GM21717 (cell line): ENCODE measurements around the gene KCNK18.

Experiments used
- ATAC-seq: cut with Tn5 transposase; IDR thresholded peaks from one replicate; pipeline ENCODE4 v1.9.1; 2021; ENCODE audit warnings: mild to moderate bottlenecking, moderate library complexity; ENCODE audit not compliant: unreplicated experiment

Gene KCNK18

GRCh38 chr10:117249493-117250093 is 52.3 kb downstream of the KCNK18 start:
- ATAC-seq = no peak

- no peak for ATAC-seq
Measured at GRCh38 chr10:117250411-117250810, 53.1 kb downstream of the KCNK18 start.

DNA sequence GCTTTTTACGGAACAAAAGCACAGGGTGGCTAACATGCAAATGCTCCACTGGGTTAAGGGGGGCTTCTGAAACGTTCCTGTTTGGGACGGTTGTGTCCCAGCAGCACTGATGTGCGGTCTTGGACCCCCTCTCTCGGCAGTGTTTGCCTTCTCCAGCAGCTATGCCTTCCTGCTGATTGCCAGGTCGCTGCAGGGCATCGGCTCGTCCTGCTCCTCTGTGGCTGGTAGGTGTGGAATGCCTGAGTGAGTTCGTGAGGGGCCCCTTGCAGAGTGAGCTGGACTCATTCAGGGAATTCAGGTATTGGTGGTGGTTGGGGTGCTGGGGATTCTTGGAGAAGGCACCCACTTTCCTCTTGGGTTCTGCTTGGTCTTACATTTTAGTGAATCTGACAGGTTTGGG is 56.6 kb downstream of the KCNK18 start:
- ATAC-seq = no peak

GRCh38 chr10:117254338-117254737 is 57.0 kb downstream of the KCNK18 start:
- ATAC-seq = no peak

DNA sequence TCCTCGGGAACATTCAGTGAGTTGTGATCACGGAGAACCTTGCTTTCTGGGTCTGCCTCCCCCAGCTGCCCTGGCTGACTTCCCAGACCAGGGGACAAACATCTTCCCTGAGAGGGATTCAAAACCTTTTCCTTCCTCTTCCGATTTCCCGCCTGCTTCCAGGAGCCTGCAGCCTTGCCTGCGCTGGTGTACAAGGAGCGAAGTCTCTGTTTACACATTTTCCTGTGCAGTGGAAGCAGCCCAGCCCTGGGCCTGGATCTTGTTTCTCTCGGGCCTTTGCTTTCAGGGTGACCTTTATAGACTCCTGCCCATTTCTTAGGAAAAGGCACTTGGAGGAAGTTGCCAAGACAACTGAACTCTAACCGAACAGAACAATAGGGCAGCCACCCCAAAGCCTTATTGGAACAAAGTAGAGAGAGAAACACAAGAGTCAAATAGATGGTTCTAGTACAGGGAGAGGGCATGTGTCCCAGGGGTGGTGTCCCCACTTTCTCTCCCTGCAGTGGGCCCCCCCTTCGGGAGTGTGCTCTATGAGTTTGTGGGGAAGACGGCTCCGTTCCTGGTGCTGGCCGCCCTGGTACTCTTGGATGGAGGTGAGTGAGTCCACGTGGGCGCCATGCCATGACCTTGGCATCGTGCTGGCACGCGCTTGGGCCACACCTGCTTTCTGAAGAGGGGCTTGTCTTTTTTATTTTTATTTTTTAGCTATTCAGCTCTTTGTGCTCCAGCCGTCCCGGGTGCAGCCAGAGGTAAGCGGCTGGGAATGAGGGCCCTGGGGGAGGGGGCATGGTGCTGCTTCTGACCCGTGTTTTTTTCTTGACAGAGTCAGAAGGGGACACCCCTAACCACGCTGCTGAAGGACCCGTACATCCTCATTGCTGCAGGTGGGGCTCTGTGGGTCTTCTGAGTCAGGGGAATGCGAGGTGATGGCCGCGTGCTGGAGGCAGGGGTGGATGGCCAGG is 57.8 kb downstream of the KCNK18 start:
- ATAC-seq = no peak

GRCh38 chr10:117255835-117256460 is 58.7 kb downstream of the KCNK18 start:
- no peak for ATAC-seq

- ATAC-seq = no peak
Measured at GRCh38 chr10:117256910-117257309, 59.6 kb downstream of the KCNK18 start.

- ATAC-seq = no peak
Measured at GRCh38 chr10:117257721-117258120, 60.4 kb downstream of the KCNK18 start.

GRCh38 chr10:117259279-117259678 is 62.0 kb downstream of the KCNK18 start:
- ATAC-seq = no peak
